Left kidney (tissue), 1 donor: ENCODE measurements around the gene OR1J4. TPM values are rescaled to one million over a fixed set of nuclear protein-coding genes. Genes with fewer than 3 reads are reported as not detected.

Experiments used
- polyA plus RNA-seq: library from polyadenylated mRNA; unstranded; fragments of 120-200 nt; gene quantifications from one replicate; pipeline ENCODE4 v1.2.1, GENCODE V29; 2013; ENCODE audit not compliant: insufficient read length

The OR1J4 gene
- polyA plus RNA-seq, 1 donor = not detected

Other genes starting within 250 kb of the OR1J4 start
- 3.8 TPM for gene PTGS1, start 148.1 kb upstream of the OR1J4 start, polyA plus RNA-seq
- gene OR1J1, start 41.2 kb upstream of the OR1J4 start, polyA plus RNA-seq = not detected
- gene OR1J2, start 8.3 kb upstream of the OR1J4 start, polyA plus RNA-seq = not detected
- not detected for gene OR1N1, start 8.2 kb downstream of the OR1J4 start, polyA plus RNA-seq
- gene OR1N2, start 34.0 kb downstream of the OR1J4 start, polyA plus RNA-seq = not detected
- 0.12 TPM for gene OR1L8, start 64.2 kb downstream of the OR1J4 start, polyA plus RNA-seq
- gene OR1Q1, start 95.6 kb downstream of the OR1J4 start, polyA plus RNA-seq = not detected
- gene OR1B1, start 138.5 kb downstream of the OR1J4 start, polyA plus RNA-seq = not detected
- gene OR1L1, start 142.6 kb downstream of the OR1J4 start, polyA plus RNA-seq = not detected
- not detected for gene OR1L3, start 156.0 kb downstream of the OR1J4 start, polyA plus RNA-seq
- gene OR1L4, start 204.8 kb downstream of the OR1J4 start, polyA plus RNA-seq = not detected
- gene OR1L6, start 223.2 kb downstream of the OR1J4 start, polyA plus RNA-seq = not detected